H1 (cell line): ENCODE results near the gene GLRA2. TPM values are rescaled to one million over a fixed set of nuclear protein-coding genes. Genes with fewer than 3 reads are reported as not detected.

Source experiments
- CTCF ChIA-PET: fragments of 300-600 bp; sonication (Branson Sonifier 250); formaldehyde crosslinking; loops from one replicate; lab custom pipeline; 2021; ENCODE audit not compliant: partially characterized antibody; lab: Charles Lee
- POLR2A ChIA-PET: fragments of 300-600 bp; sonication (Branson Sonifier 250); formaldehyde crosslinking; loops from one replicate; lab custom pipeline; 2021; ENCODE audit warnings: inconsistent platforms; ENCODE audit not compliant: partially characterized antibody; lab: Charles Lee
- DNase-seq, 2 experiments: peaks; one replicate each; pipeline versions ENCODE4 v3.0.0 to v3.0.0-alpha.2; 2010 to 2022; ENCODE audit warnings: low spot score in 2 of 2, low read depth in 1 of 2, mixed read lengths in 1 of 2
- FAIRE-seq: peaks from 2 replicates; lab custom pipeline; 2011; peaks lifted over from hg19 to GRCh38; lab: Jason Lieb, UNC
- H2AFZ ChIP-seq: 2 replicates; pipeline ENCODE4 v1.8.1; 2012; ENCODE audit warnings: low read length, inconsistent platforms
- H2AK5ac ChIP-seq: 2 replicates; pipeline ENCODE4 v1.6.1; 2013; ENCODE audit warnings: low read depth, low read length
- H2BK120ac ChIP-seq: replicated peaks from 2 replicates; pipeline ENCODE3; 2013; ENCODE audit warnings: low read depth, low read length, inconsistent platforms
- H2BK12ac ChIP-seq: 2 replicates; pipeline ENCODE4 v1.6.1; 2013; ENCODE audit warnings: low read depth, low read length
- H2BK15ac ChIP-seq: 2 replicates; pipeline ENCODE4 v1.6.1; 2013; ENCODE audit warnings: low read length
- H2BK20ac ChIP-seq: 2 replicates; pipeline ENCODE4 v1.6.1; 2013; ENCODE audit warnings: low read length
- H2BK5ac ChIP-seq: 2 replicates; pipeline ENCODE4 v1.6.1; 2013; ENCODE audit warnings: low read depth, low read length
- H3K14ac ChIP-seq: 2 replicates; pipeline ENCODE4 v1.6.1; 2013; ENCODE audit warnings: inconsistent platforms; ENCODE audit not compliant: insufficient read length
- H3K18ac ChIP-seq: 2 replicates; pipeline ENCODE4 v1.6.1; 2013; ENCODE audit warnings: low read length; ENCODE audit errors: extremely low read depth
- H3K23ac ChIP-seq: 2 replicates; pipeline ENCODE4 v1.6.1; 2013; ENCODE audit warnings: inconsistent platforms; ENCODE audit not compliant: insufficient read length
- H3K23me2 ChIP-seq: 2 replicates; pipeline ENCODE4 v1.6.1; 2013; ENCODE audit warnings: low read depth, low read length
- H3K27ac ChIP-seq: 2 replicates; pipeline ENCODE4 v1.6.1; 2011; ENCODE audit warnings: low read depth, low read length, inconsistent platforms
- H3K27me3 ChIP-seq, 4 experiments: replicated peaks in 1 of 4; 1 replicate in 1 of 4; 2 replicates in 3 of 4; pipeline versions ENCODE4 v1.6.1 to v1.8.1; 2011 to 2013; ENCODE audit warnings: low read length in 3 of 4, mild to moderate bottlenecking in 3 of 4, inconsistent platforms in 2 of 4, mixed read lengths in 2 of 4, moderate library complexity in 1 of 4; ENCODE audit not compliant: control insufficient read depth in 3 of 4, insufficient read depth in 3 of 4; ENCODE audit errors: extremely low read depth in 1 of 4
- H3K36me3 ChIP-seq, 4 experiments: 2 replicates each; pipeline versions ENCODE4 v1.6.1 to v1.8.1; 2011 to 2013; ENCODE audit warnings: mild to moderate bottlenecking in 4 of 4, low read length in 3 of 4, moderate library complexity in 2 of 4, control low read depth in 1 of 4, inconsistent platforms in 1 of 4; ENCODE audit not compliant: insufficient read depth in 4 of 4, control insufficient read depth in 2 of 4
- H3K4ac ChIP-seq: replicated peaks from 2 replicates; pipeline ENCODE3; 2013; ENCODE audit warnings: low read length, low read depth, mixed read lengths, inconsistent platforms; ENCODE audit not compliant: insufficient read length
- H3K4me1 ChIP-seq, 4 experiments: replicated peaks in 1 of 4; 1 replicate in 1 of 4; 2 replicates in 3 of 4; pipeline versions ENCODE4 v1.6.1 to v1.8.1; 2011 to 2013; ENCODE audit warnings: low read length in 3 of 4, inconsistent platforms in 2 of 4, mixed read lengths in 1 of 4; ENCODE audit not compliant: insufficient read depth in 4 of 4, control insufficient read depth in 3 of 4
- H3K4me2 ChIP-seq, 2 experiments: 2 replicates each; pipeline versions ENCODE4 v1.6.1 to v1.8.1; 2011 to 2013; ENCODE audit warnings: low read depth in 2 of 2, low read length in 2 of 2, control low read depth in 1 of 2, inconsistent platforms in 1 of 2, mild to moderate bottlenecking in 1 of 2; ENCODE audit not compliant: insufficient read depth in 1 of 2
- H3K4me3 ChIP-seq, 4 experiments: fragments of 200-600, 300-600 bp in 1 of 4; sonication (generic), shearing (Covaris generic), sonication (Bioruptor Twin) in 1 of 4; 2 replicates each; pipeline versions ENCODE4 v1.5.1 to v1.8.1; 2011 to 2016; ENCODE audit warnings: low read length in 4 of 4, low read depth in 3 of 4, control low read depth in 2 of 4, inconsistent platforms in 2 of 4, mild to moderate bottlenecking in 2 of 4, mixed read lengths in 1 of 4, moderate library complexity in 1 of 4; ENCODE audit not compliant: insufficient read depth in 2 of 4; ENCODE audit errors: extremely low read depth in 1 of 4
- H3K56ac ChIP-seq: replicated peaks from 2 replicates; pipeline ENCODE3; 2013; ENCODE audit warnings: low read depth, mild to moderate bottlenecking, mixed read lengths, low read length, inconsistent platforms; ENCODE audit not compliant: insufficient read length
- H3K79me1 ChIP-seq: 2 replicates; pipeline ENCODE4 v1.6.1; 2013; ENCODE audit warnings: low read depth, low read length, control low read depth
- H3K79me2 ChIP-seq, 2 experiments: 2 replicates each; pipeline versions ENCODE4 v1.6.1 to v1.8.1; 2012 to 2013; ENCODE audit warnings: low read length in 2 of 2, mild to moderate bottlenecking in 2 of 2, inconsistent platforms in 1 of 2; ENCODE audit not compliant: insufficient read depth in 2 of 2, control insufficient read depth in 1 of 2
- H3K9ac ChIP-seq, 4 experiments: replicated peaks in 1 of 4; 1 replicate in 1 of 4; 2 replicates in 3 of 4; pipeline versions ENCODE4 v1.6.1 to v1.8.1; 2011 to 2013; ENCODE audit warnings: low read depth in 3 of 4, low read length in 3 of 4, control low read depth in 2 of 4, mild to moderate bottlenecking in 2 of 4, moderate library complexity in 2 of 4, inconsistent platforms in 1 of 4; ENCODE audit errors: extremely low read depth in 1 of 4
- H3K9me3 ChIP-seq, 2 experiments: 2 replicates each; pipeline versions ENCODE4 v1.6.1 to v1.8.1; 2012 to 2013; ENCODE audit warnings: mild to moderate bottlenecking in 2 of 2, moderate library complexity in 2 of 2, control low read depth in 1 of 2, inconsistent platforms in 1 of 2, low read depth in 1 of 2, low read length in 1 of 2, mixed read lengths in 1 of 2; ENCODE audit not compliant: insufficient read depth in 2 of 2
- H4K20me1 ChIP-seq, 2 experiments: replicated peaks in 1 of 2; 2 replicates each; pipeline versions ENCODE3 to v1.8.1; 2011 to 2013; ENCODE audit warnings: inconsistent platforms in 2 of 2, low read length in 2 of 2, mild to moderate bottlenecking in 1 of 2; ENCODE audit not compliant: insufficient read depth in 2 of 2, control insufficient read depth in 1 of 2
- H4K5ac ChIP-seq: 2 replicates; pipeline ENCODE4 v1.6.1; 2013; ENCODE audit warnings: low read length, low read depth, mixed read lengths, inconsistent platforms; ENCODE audit not compliant: insufficient read length
- H4K8ac ChIP-seq: 2 replicates; pipeline ENCODE4 v1.8.0; 2013; ENCODE audit warnings: mild to moderate bottlenecking, moderate library complexity, low read length, inconsistent platforms; ENCODE audit not compliant: insufficient read depth; ENCODE audit errors: extremely low read depth
- H4K91ac ChIP-seq: replicated peaks from 2 replicates; pipeline ENCODE3; 2013; ENCODE audit warnings: low read length, mixed read lengths, inconsistent platforms; ENCODE audit not compliant: insufficient read length
- ASH2L ChIP-seq: fragments of 200-600, 300-600 bp; sonication (generic); IDR thresholded peaks from one replicate; pipeline ENCODE4 v1.7.1; 2017; ENCODE audit warnings: low read length
- BCL11A ChIP-seq, 2 experiments: IDR thresholded peaks; one replicate each; pipeline ENCODE4 v1.6.1; 2011; ENCODE audit warnings: low read depth in 2 of 2, low read length in 2 of 2, mild to moderate bottlenecking in 2 of 2
- CHD2 ChIP-seq: IDR thresholded peaks from 2 replicates; pipeline ENCODE4 v1.6.1; 2012; ENCODE audit warnings: low read length, improper control_type of control experiment
- EP300 ChIP-seq, 2 experiments: IDR thresholded peaks; 1 replicate in 1 of 2; 2 replicates in 1 of 2; pipeline ENCODE4 v1.6.1; 2011 to 2012; ENCODE audit warnings: low read depth in 2 of 2, low read length in 2 of 2, mild to moderate bottlenecking in 2 of 2, borderline replicate concordance in 1 of 2, inconsistent platforms in 1 of 2, moderate library complexity in 1 of 2
- HDAC6 ChIP-seq: IDR thresholded peaks from one replicate; pipeline ENCODE4 v1.7.1; 2012; ENCODE audit warnings: low read depth, mild to moderate bottlenecking, inconsistent platforms, low read length, moderate library complexity
- KDM1A ChIP-seq: fragments of 200-600, 300-600 bp; sonication (generic); IDR thresholded peaks from 2 replicates; pipeline ENCODE4 v1.7.1; 2016; ENCODE audit warnings: mild to moderate bottlenecking, low read length, borderline replicate concordance
- NANOG ChIP-seq: IDR thresholded peaks from 2 replicates; pipeline ENCODE4 v1.6.1; 2011; ENCODE audit warnings: low read length, low read depth, mild to moderate bottlenecking, inconsistent platforms; ENCODE audit not compliant: insufficient read depth, poor library complexity, severe bottlenecking
- POLR2A ChIP-seq, 2 experiments: IDR thresholded peaks; 1 replicate in 1 of 2; 2 replicates in 1 of 2; pipeline ENCODE4 v1.6.1; 2011; ENCODE audit warnings: low read depth in 2 of 2, low read length in 2 of 2, mild to moderate bottlenecking in 2 of 2; ENCODE audit errors: control extremely low read depth in 1 of 2
- POU5F1 ChIP-seq: IDR thresholded peaks from 2 replicates; pipeline ENCODE4 v1.6.1; 2011; ENCODE audit warnings: low read depth, mild to moderate bottlenecking, low read length, moderate library complexity
- SIX5 ChIP-seq: IDR thresholded peaks from 2 replicates; pipeline ENCODE4 v1.6.1; 2011; ENCODE audit warnings: mild to moderate bottlenecking, low read depth, low read length
- SP1 ChIP-seq: IDR thresholded peaks from 2 replicates; pipeline ENCODE4 v1.6.1; 2011; ENCODE audit warnings: low read depth, low read length
- SRF ChIP-seq: IDR thresholded peaks from 2 replicates; pipeline ENCODE4 v1.6.1; 2011; ENCODE audit warnings: mild to moderate bottlenecking, low read depth, low read length, moderate library complexity
- TAF1 ChIP-seq: IDR thresholded peaks from 2 replicates; pipeline ENCODE4 v1.6.1; 2011; ENCODE audit warnings: mild to moderate bottlenecking, low read depth, low read length
- TAF7 ChIP-seq: optimal IDR thresholded peaks from 2 replicates; pipeline ENCODE3; 2011; ENCODE audit warnings: low read depth, mild to moderate bottlenecking, inconsistent platforms, low read length, moderate library complexity, borderline replicate concordance
- TBP ChIP-seq: IDR thresholded peaks from 2 replicates; pipeline ENCODE4 v1.6.1; 2011; ENCODE audit warnings: low read depth, low read length, improper control_type of control experiment
- WGBS, 2 experiments: shearing (Covaris generic) in 1 of 2; methylation state at CpG; one replicate each; pipeline versions ENCODE4 v1.1.6 to v1.1.7; 2013 to 2015; ENCODE audit warnings: low lambda C conversion rate in 2 of 2, mixed read lengths in 2 of 2, inconsistent platforms in 1 of 2, low coverage in 1 of 2, missing lambda C conversion rate in 1 of 2; ENCODE audit not compliant: insufficient replicate concordance in 2 of 2, insufficient coverage in 1 of 2, insufficient read length in 1 of 2; ENCODE audit errors: extremely low coverage in 1 of 2, missing lambda C conversion rate in 1 of 2; 5-methylcytosine and 5-hydroxymethylcytosine counted together
- polyA plus RNA-seq, 7 experiments: library from polyadenylated mRNA; depleted of rRNA in 3 of 7; stranded (reverse) in 5 of 7; unstranded in 2 of 7; fragments of >200 nt in 5 of 7; fragments of 200-250 nt in 2 of 7; gene quantifications; 1 replicate in 5 of 7; 2 replicates in 1 of 7; 4 replicates in 1 of 7; pipeline versions ENCODE4 v1.2.1 to v1.2.3, GENCODE V29; 2011 to 2013; ENCODE audit warnings: missing spikeins in 2 of 7, mixed read lengths in 2 of 7
- total RNA-seq: library from RNA; stranded (reverse); fragmentation: NEBNext Ultra II Directional; extraction: Animal tissue kit (Norgen Biotek cat#: 25700); gene quantifications from 2 replicates; pipeline ENCODE4 v1.2.1, GENCODE V29; 2021
- TF ChIP-seq, protein P1 (sequence below): IDR thresholded peaks from 2 replicates; pipeline ENCODE4 v1.6.1; 2012; ENCODE audit warnings: inconsistent platforms

GLRA2 gene
- total and polyA plus RNA-seq, 2 of the 8 experiments (the other 6 are each of a cell fraction or from before 2014, with no cell fraction given) = not detected

DNA sequence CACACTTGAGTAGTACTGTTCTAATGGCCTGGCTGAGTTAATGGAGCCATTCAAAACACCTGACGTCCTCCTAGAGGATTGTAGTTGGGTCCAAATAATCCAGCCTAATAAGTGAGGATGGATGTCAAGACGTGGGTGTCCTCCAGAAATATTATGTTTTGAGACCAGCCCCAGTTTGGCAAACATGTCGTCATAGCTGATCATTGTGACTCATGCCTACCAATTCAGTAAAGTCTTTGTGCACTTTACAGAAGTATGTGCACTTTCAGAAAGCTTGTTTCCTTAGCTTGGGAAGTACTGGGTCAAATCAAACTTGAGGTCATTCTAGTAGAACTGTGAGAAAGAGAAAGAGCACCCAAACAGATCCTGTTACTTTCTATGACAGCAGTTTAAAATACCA lies 37.6 kb upstream of the GLRA2 start:
- no peak overlapping the region for H3K14ac ChIP-seq
- no peak overlapping the region for H3K23ac ChIP-seq
- H4K20me1 ChIP-seq = no peaks in the 10 kb centered on the region
- H3K27ac ChIP-seq = no peak overlapping the region
- no peak overlapping the region for H3K9ac ChIP-seq
- no peaks in the 10 kb centered on the region for H3K79me1 ChIP-seq
- no peaks in the 10 kb centered on the region for H3K79me2 ChIP-seq
- H3K4me1 ChIP-seq = no peaks in the 10 kb centered on the region
- WGBS, 2 experiments = 94% methylated on average over 3 of the region's 3 CpGs; no CpG with 5 or more reads in 1 of the 2 experiments
- ChIA-PET POLR2A (no interaction called here), CTCF (interaction anchor here (1.5 kb wide), 1 partner anchor 18 kb away, joined by 4 read pairs; no protein-coding TSS in a partner anchor)
- no peak overlapping the region for H4K8ac ChIP-seq
- FAIRE-seq (no peak), DNase-seq (no peak)
- no peak overlapping the region for H2BK5ac ChIP-seq
- no peak overlapping the region for H3K4ac ChIP-seq
- no peak overlapping the region for H4K91ac ChIP-seq
- no peak overlapping the region for H2BK20ac ChIP-seq
- no peak overlapping the region for H3K4me3 ChIP-seq
- no peak overlapping the region for H3K18ac ChIP-seq
- no peaks in the 10 kb centered on the region for H3K9me3 ChIP-seq
- no peak overlapping the region for H2AK5ac ChIP-seq
- H3K23me2 ChIP-seq = no peaks in the 10 kb centered on the region
- no peak overlapping the region for H2AFZ ChIP-seq
- H3K27me3 ChIP-seq = no peaks in the 10 kb centered on the region
- no peak overlapping the region for H3K56ac ChIP-seq
- no peaks in the 10 kb centered on the region for H3K36me3 ChIP-seq
- H4K5ac ChIP-seq = no peak overlapping the region
- no peak overlapping the region for H3K4me2 ChIP-seq
- H2BK120ac ChIP-seq = no peak overlapping the region
- H2BK12ac ChIP-seq = no peak overlapping the region
- H2BK15ac ChIP-seq = no peak overlapping the region
- no peak for TF ChIP-seq POLR2A (IDR thresholded peaks at IDR 0.05; ENCODE audit: control extremely low read depth in 1 of 2, low read depth in 2 of 2, low read length in 2 of 2)
- no peak for TF ChIP-seq TAF7
- no peak for TF ChIP-seq ASH2L
- TF ChIP-seq HDAC6 = no peak
- no peak for TF ChIP-seq TAF1
- no peak for TF ChIP-seq SIX5
- TF ChIP-seq SP1 = no peak
- TF ChIP-seq CHD2 = no peak
- no peak for TF ChIP-seq POU5F1
- TF ChIP-seq, protein P1, sequence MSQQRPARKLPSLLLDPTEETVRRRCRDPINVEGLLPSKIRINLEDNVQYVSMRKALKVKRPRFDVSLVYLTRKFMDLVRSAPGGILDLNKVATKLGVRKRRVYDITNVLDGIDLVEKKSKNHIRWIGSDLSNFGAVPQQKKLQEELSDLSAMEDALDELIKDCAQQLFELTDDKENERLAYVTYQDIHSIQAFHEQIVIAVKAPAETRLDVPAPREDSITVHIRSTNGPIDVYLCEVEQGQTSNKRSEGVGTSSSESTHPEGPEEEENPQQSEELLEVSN = no peak
- no peak for TF ChIP-seq BCL11A (IDR thresholded peaks at IDR 0.05; ENCODE audit: low read depth in 2 of 2, low read length in 2 of 2)
- TF ChIP-seq EP300 (IDR thresholded peaks at IDR 0.05; ENCODE audit: borderline replicate concordance in 1 of 2, low read depth in 2 of 2, low read length in 2 of 2) = no peak
- TF ChIP-seq NANOG = no peak
- TF ChIP-seq KDM1A = no peak
- no peak for TF ChIP-seq TBP
- no peak for TF ChIP-seq SRF
